ENCODE data around the gene ADGRA1. TPM values are rescaled to one million over a fixed set of nuclear protein-coding genes. Genes with fewer than 3 reads are reported as not detected.

ADGRA1 gene
- polyA plus RNA-seq, 3 donors = not detected

DNA sequence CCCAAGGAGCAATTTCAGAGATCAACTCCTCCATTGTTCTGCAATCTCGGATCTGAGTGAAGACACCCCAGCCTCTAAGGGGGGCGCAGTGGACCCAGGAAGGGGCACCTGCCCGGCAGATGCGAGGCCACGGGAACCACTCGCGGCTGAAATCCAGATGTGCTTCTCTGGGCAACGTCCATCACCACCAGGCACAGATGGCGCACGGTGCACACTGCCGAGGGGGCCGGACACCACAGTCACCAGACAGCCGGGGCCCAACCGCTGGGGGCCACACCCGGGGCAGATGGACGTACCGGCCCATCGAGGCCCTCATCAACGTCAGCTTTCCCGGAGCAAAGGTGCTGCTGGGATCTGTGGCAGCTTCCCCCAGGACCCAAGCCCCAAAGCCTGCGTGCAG is 16.9 kb upstream of the ADGRA1 start:
- no peak for DNase-seq
- intact Hi-C loops (cut with micrococcal nuclease) = no loop called here
- no peak overlapping the region for H3K4me3 ChIP-seq (replicated peaks in 1 of 3; ENCODE audit: low read depth in 2 of 3, low read length in 3 of 3)
- H2AFZ ChIP-seq (ENCODE audit: insufficient read depth, low read depth, low read length, poor library complexity, severe bottlenecking) = no peak overlapping the region
- Mint-ChIP-seq H3K4me1 (no peaks in the 10 kb centered on the region), H3K36me3 (no peaks in the 10 kb centered on the region), H3K27ac (no peak overlapping the region), H3K27me3 (ENCODE audit: low read depth in 3 of 3) (peaks cover 0 to 5% (median 1%) of the 10 kb centered on the region in 3 donors), H3K9me3 (peaks cover 0 to 3% (median 0%) of the 10 kb centered on the region in 7 donors), H3K4me3 (no peak overlapping the region)
- no peaks in the 10 kb centered on the region for H3K79me2 ChIP-seq (ENCODE audit: insufficient read depth, low read length)
- H3K27ac ChIP-seq (ENCODE audit: low read depth in 1 of 2, low read length in 2 of 2) = no peak overlapping the region
- H4K20me1 ChIP-seq (ENCODE audit: insufficient read depth, low read length) = no peaks in the 10 kb centered on the region
- WGBS (ENCODE audit: insufficient coverage) = 83% methylated on average over 21 of the region's 21 CpGs
- no peak overlapping the region for H3K9ac ChIP-seq (ENCODE audit: insufficient read depth, low read length, poor library complexity, severe bottlenecking)
- TF ChIP-seq, protein P1, sequence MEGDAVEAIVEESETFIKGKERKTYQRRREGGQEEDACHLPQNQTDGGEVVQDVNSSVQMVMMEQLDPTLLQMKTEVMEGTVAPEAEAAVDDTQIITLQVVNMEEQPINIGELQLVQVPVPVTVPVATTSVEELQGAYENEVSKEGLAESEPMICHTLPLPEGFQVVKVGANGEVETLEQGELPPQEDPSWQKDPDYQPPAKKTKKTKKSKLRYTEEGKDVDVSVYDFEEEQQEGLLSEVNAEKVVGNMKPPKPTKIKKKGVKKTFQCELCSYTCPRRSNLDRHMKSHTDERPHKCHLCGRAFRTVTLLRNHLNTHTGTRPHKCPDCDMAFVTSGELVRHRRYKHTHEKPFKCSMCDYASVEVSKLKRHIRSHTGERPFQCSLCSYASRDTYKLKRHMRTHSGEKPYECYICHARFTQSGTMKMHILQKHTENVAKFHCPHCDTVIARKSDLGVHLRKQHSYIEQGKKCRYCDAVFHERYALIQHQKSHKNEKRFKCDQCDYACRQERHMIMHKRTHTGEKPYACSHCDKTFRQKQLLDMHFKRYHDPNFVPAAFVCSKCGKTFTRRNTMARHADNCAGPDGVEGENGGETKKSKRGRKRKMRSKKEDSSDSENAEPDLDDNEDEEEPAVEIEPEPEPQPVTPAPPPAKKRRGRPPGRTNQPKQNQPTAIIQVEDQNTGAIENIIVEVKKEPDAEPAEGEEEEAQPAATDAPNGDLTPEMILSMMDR (IDR thresholded peaks at IDR 0.05) = no peak
- H3K36me3 ChIP-seq (replicated peaks in 1 of 2; ENCODE audit: control insufficient read depth in 1 of 2, insufficient read depth in 2 of 2, low read length in 2 of 2) = no peaks in the 10 kb centered on the region
- no peaks in the 10 kb centered on the region for H3K27me3 ChIP-seq (ENCODE audit: control insufficient read depth in 2 of 2, insufficient read depth in 2 of 2, low read length in 2 of 2)
- H3K9me3 ChIP-seq (replicated peaks in 1 of 2; ENCODE audit: control insufficient read depth in 1 of 2, insufficient read depth in 1 of 2, low read length in 2 of 2) = no peaks in the 10 kb centered on the region
- no peaks in the 10 kb centered on the region for H3K4me1 ChIP-seq (ENCODE audit: control insufficient read depth in 1 of 2, insufficient read depth in 2 of 2, low read length in 2 of 2)
- no peak overlapping the region for H3K4me2 ChIP-seq (replicated peaks; ENCODE audit: extremely low read depth, low read length, poor library complexity, severe bottlenecking)

DNA sequence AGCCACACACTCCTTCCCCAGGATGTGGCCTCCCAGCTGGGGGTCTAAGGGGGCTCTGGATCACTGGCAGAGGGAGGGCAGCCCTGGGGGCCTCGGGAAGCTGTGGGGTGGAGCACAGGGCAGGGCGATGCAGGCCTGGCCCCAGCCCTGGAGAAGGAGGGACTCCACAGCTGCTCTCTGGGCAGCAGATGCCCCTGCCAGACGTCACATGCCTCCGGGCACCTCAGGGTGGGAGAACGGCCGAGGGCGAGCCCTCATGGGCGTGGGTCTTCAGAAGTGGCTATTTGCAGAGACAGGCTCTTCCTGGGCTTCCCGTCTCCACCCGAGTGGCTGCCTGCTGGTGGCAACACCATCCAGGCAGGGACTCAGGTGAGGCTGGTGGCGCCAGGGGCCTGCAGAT is 16.0 kb upstream of the ADGRA1 start:
- Histone ChIP-seq H2AFZ (ENCODE audit: insufficient read depth, low read depth, low read length, poor library complexity, severe bottlenecking) (no peak overlapping the region), H3K27ac (ENCODE audit: low read depth in 1 of 2, low read length in 2 of 2) (no peak overlapping the region), H4K20me1 (ENCODE audit: insufficient read depth, low read length) (no peaks in the 10 kb centered on the region), H3K4me3 (replicated peaks in 1 of 3; ENCODE audit: low read depth in 2 of 3, low read length in 3 of 3) (no peak overlapping the region), H3K36me3 (replicated peaks in 1 of 2; ENCODE audit: control insufficient read depth in 1 of 2, insufficient read depth in 2 of 2, low read length in 2 of 2) (no peaks in the 10 kb centered on the region), H3K9me3 (replicated peaks in 1 of 2; ENCODE audit: control insufficient read depth in 1 of 2, insufficient read depth in 1 of 2, low read length in 2 of 2) (no peaks in the 10 kb centered on the region), H3K4me1 (ENCODE audit: control insufficient read depth in 1 of 2, insufficient read depth in 2 of 2, low read length in 2 of 2) (no peaks in the 10 kb centered on the region), H3K27me3 (ENCODE audit: control insufficient read depth in 2 of 2, insufficient read depth in 2 of 2, low read length in 2 of 2) (no peaks in the 10 kb centered on the region), H3K79me2 (ENCODE audit: insufficient read depth, low read length) (no peaks in the 10 kb centered on the region), H3K9ac (ENCODE audit: insufficient read depth, low read length, poor library complexity, severe bottlenecking) (no peak overlapping the region), H3K4me2 (replicated peaks; ENCODE audit: extremely low read depth, low read length, poor library complexity, severe bottlenecking) (no peak overlapping the region)
- Mint-ChIP-seq H3K36me3 (no peaks in the 10 kb centered on the region), H3K27ac (peak overlapping the region in 1 of 7 donors; percentile 48), H3K27me3 (ENCODE audit: low read depth in 3 of 3) (peaks cover 1 to 5% (median 4%) of the 10 kb centered on the region in 3 donors), H3K4me1 (no peaks in the 10 kb centered on the region), H3K9me3 (peaks cover 0 to 3% (median 0%) of the 10 kb centered on the region in 7 donors), H3K4me3 (no peak overlapping the region)
- no peak for DNase-seq
- WGBS (ENCODE audit: insufficient coverage) = 84% methylated on average over 11 of the region's 11 CpGs
- intact Hi-C loops (cut with micrococcal nuclease) = no loop called here
- TF ChIP-seq, protein P1 (IDR thresholded peaks at IDR 0.05) = no peak

Measured in CD14-positive monocyte (primary cell).